Hypothalamus (tissue), 51 donors: ENCODE measurements around the gene FAM89B.

Experiments
- DNase-seq, 51 donors: peaks; one replicate each; lab custom pipeline; 2025; lab: John Stamatoyannopoulos, UW

FAM89B gene

DNA sequence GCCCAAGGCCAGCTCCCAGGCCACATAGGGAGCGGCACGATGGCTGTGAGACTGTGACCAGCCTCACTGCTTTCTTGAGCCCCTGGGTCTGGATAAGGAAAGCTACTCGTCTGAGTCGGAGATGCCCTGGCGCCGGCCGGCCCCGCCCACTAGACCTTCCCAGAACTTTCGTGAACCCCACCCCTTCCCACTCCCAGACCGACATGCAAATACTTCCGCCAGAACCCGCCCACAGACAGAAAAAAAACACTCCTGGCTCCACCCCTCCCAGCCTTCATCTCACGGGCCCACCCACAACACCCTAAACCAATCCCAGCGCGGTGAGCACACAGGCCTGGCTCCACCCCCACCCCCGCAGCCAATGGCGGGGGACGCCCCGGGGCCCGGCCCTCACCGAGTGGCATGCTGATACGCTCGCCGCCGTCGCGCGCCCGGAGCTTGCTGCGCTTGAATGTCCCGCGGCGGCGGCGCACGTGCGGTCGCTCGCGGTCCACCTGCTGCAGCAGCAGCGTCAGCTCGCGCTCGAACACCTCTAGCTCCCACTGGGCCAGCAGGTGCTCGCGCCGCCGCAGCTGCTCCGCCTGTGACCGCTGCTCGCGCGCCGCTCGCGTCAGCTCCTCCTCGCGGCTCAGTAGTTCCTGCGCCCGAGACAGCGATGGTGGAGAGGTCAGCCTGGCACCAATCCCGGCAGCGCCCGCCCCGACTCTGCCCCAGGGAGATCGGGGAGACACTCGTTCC lies 34.7 kb downstream of the FAM89B start:
- peak; percentile 18 to 97 (median 90) for DNase-seq

DNA sequence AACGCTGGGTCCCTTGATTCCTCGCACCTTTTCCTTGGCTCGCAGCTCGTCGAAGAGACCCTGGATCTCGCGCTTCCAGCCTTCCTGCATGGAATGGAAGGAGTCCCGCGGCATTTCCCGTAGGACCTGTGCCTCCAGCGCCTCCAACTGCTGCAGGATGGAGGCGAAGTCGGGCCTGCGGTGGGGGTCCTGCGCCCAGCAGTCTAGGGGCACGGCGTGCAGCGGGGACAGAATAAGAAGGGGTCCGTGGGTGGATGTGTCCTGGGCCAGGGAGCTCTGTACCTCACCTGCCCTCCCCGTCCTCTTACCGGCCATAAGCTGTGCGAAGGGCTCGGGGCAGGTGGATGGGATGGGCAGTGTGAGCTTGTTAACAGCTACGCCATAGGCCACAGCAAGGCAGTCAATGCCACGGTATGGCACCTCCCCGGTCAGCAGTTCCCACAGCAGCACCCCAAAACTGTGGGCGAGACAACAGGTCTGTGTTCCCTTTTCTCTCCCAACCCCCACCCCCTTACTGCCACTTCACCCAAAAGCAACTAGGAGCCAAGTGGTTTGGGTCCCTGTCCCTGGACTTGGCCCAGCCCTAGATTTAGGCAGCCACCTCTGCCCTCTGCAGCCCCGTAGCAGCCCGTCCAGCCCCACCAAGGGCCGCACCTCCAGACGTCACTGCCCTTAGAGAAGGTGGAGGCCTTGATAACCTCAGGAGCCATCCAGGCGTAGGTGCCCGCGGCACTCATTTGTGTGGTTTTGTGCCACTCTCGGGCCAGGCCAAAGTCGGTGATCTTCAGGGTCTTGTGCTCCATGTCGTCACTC lies 35.5 kb downstream of the FAM89B start:
- DNase-seq = no peak

GRCh38 chr11:65609229-65609628 lies 36.9 kb downstream of the FAM89B start:
- DNase-seq = no peak

DNA sequence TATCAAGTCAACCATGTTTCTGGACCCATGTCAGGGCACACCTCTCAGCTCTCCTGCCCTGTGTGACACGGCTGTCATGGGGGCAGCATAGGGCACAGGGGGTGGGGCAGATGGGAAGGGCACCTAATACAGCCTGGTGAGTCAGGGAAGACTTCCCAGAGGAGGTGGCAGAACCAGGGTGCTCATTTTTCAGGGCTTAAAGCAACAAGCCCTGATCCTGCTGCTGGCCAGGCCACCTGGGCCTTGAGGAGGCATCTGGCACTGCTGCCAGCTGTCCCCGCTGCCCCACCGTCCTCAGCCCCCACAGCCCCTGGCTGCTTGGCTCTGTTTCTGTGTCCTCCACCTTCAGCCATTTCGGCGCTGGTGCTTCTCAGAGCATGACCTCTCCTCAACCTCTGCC lies 37.3 kb downstream of the FAM89B start:
- no peak for DNase-seq

DNA sequence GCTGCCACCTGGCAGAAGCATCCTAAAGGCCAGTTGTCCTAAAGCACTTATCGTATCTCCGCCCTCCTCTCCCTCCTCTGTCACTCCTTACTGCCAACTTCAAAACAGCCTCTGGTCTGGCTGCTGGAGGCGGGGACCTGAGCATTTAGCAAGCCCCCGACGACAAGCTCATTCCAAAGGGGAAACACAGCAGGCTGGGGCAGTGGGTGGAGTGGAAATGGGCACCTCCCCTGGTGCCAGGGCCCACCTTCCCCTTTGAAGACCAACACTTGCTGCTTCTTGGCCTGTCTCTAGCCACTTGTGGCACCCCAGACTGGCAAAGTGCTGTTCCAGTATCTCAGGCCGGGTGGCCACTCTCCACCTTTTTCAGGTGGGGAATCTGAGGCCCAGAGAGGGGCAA lies 38.1 kb downstream of the FAM89B start:
- DNase-seq = peak in 3 of 51 donors; percentile 32 to 52 (median 33)

DNA sequence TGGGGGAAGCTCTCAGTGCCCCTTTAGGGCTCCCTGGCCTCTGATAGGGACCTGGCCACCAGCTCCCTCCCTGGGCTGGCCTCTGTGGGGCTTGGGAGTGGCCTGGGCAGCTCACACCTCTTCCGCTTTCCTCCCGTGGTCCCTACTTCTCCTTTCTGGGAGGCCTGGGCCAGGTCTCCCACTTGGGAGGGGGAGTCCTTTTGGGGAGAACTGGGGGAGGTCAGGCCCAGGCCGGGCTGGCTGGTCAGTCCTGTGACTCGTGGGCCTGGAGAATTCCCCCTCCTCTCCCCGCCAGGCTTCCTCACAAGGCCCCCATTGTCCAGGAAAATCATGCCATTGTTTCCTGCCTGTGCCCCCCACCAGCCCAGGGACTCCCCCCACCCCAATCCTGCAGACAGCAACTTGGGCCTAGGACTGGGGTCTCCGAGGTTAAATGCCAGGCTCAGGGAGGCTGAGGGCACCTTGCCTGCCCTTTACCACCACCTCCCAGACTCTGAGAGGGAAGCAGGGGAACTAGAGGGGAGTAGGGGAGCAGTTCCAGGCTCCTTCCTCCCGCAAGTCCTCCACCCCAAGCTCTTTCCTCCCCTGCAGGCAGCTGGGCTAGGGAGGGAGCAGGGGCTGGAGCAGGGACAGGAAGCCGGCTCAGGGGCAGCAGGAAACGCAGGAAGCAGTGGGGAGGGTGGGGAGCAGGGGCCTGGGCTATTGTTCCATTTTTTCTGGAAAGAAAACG lies 38.9 kb downstream of the FAM89B start:
- peak in 48 of 51 donors; percentile 16 to 94 (median 71) for DNase-seq

DNA sequence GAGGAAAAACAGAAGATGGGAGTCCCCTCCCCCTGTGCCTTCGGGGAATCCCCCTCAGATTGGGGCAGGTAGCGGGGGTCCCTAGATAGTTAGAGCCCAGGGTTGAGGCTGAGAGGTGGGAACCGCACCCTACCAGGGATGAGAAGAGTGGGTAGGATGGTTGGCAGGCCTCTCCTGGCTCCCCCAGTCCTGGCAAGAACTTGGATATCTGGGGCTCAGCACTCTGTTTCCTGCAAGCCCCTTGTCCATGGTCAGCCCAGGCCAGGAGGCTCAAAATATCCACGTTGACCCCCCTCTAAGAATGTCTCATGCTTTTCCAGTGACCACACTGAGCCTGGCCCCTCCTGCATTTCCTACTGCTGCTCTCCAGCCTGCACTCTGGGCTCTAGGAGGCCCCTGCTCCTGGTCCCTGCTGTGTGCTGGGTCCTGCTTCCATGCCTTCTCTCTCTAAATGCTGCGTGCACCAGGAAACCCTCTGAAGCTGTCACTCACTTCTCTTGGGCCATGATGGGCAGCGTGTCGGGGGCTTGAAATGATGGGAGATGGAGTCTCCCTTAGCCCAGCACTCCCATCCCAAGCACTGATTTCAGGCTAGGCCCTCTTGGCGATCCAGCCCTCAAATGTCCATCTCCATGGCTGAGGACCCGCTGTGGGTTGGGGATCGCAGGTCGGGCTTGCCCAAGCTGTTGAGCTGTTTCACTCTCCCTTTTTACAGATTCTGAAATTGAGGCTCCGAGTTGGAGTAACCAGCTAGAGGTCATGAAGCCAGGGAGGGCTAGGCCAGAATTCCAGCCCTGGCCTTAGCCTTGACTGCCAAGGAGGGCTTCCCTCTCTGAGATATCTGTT lies 39.6 kb downstream of the FAM89B start:
- no peak for DNase-seq

DNA sequence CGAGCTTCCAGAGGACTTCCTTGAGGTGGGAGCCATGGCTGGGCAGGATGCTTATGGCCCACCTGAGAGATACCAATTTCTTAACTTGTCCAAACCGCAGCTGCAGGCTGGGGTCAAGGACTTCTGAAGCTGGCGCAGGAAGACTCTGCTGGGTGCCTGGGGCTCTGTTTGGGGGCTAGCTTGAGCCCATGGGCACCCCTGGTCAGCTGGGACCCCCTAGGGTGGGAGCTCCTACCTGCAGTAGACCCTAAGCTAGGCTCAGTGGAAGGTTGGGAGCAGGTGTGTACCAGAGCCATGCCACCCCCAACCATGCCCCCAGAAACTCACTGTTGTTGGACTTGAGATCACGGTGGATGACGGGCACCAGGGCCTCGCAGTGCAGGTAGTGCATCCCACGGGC lies 40.4 kb downstream of the FAM89B start:
- DNase-seq = no peak

DNA sequence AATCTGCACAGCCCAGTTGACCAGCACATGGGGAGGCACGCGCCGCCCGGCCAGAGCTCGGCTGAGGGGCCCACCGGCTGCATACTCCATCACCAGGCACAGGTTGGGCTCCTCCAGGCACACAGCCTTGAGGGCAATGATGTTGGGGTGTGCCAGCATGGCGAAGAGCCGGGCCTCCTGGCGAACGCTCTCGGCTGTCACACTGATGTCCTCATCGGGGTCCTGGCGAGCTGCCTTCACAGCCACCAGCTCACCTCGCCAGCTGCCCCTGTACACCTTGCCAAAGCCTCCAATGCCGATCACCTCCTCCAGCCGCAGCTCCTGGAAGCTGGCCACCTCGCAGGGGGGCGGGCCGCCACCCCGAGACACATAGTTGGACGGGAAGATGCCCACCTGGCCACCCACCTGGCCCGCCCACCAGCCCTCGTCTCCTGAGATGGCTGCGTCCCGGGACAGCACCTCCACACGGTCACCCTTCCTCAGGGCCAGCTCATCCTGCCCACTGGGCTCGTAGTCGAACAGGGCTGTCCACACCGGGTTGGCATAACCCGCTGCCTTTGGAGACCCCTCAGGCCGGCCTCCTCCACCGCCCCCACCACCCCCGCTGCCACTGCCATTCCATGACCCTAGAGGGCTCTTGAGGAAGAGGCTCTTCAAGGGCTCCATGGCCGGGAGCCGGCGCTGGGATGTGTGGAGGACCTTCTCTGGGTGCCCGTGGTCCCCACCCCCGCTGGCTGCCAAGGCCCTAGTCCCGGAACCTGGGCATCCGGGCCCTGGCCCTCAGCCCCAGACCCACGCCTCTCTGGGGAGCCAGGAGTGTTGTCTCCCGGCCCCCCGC lies 41.0 kb downstream of the FAM89B start:
- DNase-seq = peak in 9 of 51 donors; percentile 29 to 56 (median 37)

- peak; percentile 97 to 100 (median 100) for DNase-seq
Observed at GRCh38 chr11:65615229-65615949, 43.1 kb downstream of the FAM89B start, which contains the start of gene PCNX3. Gene PCNX3 (plus strand): TSS chr11:65615776. CDS start chr11:65616312, 536 bp downstream.

DNA sequence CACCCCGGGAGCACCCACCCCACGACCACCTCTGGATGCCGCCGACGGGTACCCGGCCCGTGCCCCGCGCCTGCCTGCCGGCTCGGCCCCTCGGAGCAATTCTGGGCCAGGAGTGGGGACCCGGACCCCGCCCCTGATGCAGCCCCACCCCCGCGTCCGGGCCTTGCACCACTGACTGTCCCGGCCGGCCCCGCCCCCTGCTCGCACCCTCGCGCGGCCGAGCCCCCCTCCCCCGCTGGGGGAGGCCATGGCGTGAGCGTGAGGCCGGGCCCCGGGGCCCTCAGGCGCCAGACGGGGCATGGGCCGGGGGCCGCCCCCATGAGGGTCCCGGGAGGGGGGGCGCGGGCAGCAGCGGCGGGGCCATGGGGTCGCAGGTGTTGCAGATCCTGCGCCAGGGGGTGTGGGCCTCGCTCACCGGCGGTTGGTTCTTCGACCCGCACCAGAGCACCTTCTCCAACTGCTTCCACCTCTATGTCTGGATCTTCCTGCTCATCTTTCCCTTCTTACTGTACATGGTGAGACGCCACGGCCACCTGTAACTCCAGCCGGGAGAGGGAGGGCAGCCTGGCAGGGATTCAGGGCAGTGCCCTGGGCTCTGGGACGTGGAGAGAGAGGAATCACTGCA lies 43.7 kb downstream of the FAM89B start:
- peak in 3 of 51 donors; percentile 44 to 59 (median 57) for DNase-seq

DNA sequence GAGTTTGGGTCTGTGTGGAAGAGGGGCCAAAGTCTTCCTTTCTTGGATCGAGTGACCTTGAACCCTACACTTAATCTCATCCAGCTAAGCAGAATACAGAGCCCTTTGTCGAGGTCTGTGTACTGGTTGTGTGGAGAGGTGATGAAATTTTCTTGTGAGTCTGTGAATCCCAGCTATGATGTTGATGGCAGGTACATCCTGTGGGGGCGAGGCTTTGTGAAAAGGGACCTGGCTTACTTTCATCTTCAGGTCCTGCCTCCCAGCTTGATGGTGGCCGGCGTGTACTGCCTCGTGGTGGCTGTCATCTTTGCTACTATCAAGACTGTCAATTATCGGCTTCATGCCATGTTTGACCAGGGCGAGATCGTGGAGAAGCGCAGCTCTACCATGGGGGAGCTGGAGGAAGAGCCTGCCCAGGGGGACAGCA lies 44.2 kb downstream of the FAM89B start:
- DNase-seq = no peak

- DNase-seq = no peak
Observed at GRCh38 chr11:65617136-65617850, 45.0 kb downstream of the FAM89B start.

DNA sequence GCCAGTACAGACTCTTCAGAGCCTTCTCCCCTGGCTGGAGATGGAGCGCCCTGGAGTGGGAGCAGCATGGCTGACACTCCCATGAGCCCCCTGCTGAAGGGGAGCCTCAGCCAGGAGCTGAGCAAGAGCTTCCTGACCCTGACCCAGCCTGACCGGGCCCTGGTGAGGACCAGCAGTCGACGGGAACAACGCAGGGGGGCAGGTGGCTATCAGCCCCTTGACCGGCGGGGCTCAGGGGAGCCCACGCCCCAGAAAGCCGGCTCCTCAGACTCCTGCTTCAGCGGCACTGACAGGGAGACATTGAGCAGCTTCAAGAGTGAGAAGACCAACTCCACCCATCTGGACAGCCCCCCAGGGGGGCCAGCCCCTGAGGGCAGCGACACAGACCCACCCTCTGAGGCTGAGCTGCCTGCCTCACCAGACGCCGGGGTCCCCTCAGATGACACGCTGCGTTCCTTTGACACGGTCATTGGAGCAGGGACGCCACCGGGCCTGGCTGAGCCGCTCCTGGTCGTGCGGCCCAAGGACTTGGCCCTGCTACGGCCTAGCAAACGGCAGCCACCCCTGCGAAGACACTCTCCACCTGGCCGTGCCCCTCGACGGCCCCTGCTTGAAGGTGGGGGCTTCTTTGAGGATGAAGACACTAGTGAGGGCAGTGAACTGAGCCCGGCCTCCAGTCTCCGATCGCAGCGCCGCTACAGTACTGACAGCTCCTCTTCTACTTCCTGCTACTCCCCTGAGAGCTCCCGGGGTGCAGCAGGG lies 45.8 kb downstream of the FAM89B start:
- DNase-seq = no peak

- DNase-seq = no peak
Observed at GRCh38 chr11:65618763-65619162, 46.4 kb downstream of the FAM89B start.

GRCh38 chr11:65619281-65619928 lies 47.1 kb downstream of the FAM89B start:
- DNase-seq = no peak
